ENCODE measurements around the gene OGDH.

Gene OGDH

DNA sequence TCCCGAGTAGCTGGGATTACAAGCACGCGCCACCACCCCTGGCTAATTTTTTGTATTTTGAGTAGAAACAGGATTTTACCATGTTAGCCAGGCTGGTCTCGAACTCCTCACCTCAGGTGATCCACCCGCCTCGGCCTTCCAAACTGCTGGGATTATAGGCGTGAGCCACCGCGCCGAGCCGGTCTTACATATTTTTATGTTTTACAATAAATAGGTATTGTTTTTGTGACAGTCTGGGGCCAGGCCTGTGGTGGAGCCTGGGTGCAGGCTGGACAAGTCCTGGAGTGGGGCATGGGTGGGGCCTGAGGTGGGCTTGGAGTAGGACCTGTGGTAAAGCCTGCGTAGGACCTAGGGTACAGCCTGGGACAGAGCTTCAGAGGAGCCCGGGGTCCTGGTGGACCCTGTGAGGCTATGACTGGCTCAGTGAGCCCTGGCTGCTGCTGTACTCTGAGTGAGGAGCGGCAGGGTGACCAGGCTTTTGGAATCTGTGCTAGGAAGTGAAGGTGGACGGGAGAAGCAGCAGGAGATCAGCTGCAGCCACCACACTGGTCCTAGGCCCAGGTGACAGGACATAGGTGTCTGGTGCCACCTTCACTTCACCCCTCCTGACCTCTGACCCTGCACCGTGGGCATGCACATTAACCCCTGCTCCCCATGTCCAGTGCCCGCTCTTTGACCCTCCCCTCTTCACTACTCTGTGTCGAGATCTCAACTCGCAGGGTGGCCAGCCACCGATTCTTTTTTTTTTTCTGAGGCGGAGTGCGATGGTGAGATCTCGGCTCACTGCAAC, 132.6 kb downstream of the OGDH start:
- no peak for DNase-seq (ENCODE audit: low read depth)

DNA sequence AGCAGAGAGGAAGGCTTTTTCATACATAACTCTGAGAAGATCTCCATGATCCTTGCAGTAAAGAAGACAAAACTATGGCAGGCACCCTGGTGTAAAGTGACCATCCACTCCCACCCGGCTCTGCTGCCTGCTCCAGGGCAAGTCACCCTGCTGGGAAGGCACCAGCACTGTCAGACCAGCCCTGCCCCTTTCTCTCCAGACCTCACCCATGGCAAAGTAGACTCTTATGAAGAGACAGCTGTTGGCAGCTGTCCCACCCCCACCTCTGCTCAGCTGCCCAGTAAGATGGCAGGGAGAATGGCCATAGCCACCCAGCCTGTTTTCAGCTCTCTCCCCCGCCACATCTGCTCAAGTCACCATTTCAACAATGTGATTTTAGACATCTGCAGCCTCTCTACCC, 133.6 kb downstream of the OGDH start:
- no peak for DNase-seq (ENCODE audit: low read depth)

DNA sequence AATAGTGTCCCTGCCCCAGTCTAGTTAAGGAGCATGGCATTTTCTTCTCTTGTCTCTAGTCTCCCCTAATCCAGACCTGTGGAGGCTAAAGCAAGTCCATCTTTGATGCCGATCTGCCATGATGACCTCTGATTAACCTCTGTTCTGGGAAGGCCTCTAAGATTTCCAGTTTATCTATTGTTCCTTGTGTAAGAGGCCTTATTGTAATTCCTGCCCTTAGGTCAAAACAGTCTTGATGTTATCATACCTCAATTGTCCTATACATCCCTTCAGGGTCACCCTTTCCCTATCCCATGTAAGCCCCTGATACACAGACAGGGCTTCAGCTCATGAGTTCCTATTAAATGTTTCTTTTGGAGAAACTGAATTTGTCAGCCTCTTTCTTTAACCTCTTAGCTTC, 137.3 kb downstream of the OGDH start:
- DNase-seq (ENCODE audit: low read depth): no peak

DNA sequence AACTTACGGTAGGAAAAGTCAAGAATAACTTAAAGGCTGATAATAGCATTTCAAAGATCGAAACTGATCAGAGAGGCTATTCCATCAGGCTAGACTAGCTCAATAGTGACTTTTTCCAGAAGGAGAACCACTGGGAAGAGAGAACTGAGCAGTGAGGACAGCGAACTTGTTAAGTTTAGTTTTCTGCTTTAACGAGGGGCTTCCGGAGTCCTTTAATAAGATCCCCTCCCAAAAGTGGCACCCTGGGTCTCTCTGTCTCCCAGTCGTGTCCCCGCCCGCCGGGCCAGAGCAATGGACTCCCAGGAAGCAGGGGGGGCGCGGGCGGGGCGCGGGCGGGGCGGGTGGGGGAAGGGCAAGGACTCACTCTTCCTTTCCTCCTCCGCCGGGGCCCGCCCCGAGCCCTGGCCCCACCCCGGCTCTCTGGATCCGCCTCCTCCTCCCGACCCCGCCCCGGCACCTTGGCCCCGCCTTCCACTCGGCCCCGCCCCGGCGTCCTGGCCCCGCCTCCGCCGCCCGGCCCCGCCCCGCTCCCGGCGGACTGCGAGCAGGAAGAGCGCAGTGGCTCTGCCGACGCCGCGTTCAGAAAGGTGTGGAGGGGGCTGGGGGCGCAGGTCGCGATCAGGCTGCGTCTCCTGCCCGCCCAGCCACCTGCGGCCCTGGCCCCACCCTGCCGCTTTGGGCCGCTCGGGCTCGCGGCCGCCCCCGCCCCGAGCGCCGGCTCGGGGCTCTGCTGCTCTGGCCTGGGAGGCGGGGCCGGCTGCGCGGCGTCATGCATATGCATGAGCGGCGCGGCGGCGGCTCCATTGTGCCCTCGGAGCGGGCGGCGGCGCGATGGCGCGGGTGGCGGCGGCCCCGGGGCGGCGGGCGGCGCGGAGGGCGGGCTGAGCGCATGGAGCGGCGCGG, 141.9 kb downstream of the OGDH start, which contains the start of gene ZMIZ2:
TSS of gene ZMIZ2 (plus strand) at position 803 of the 903 bp plus-strand sequence. CDS start 7,403 bp downstream, outside the sequence.
- peak; percentile 85 for DNase-seq (ENCODE audit: low read depth)

DNA sequence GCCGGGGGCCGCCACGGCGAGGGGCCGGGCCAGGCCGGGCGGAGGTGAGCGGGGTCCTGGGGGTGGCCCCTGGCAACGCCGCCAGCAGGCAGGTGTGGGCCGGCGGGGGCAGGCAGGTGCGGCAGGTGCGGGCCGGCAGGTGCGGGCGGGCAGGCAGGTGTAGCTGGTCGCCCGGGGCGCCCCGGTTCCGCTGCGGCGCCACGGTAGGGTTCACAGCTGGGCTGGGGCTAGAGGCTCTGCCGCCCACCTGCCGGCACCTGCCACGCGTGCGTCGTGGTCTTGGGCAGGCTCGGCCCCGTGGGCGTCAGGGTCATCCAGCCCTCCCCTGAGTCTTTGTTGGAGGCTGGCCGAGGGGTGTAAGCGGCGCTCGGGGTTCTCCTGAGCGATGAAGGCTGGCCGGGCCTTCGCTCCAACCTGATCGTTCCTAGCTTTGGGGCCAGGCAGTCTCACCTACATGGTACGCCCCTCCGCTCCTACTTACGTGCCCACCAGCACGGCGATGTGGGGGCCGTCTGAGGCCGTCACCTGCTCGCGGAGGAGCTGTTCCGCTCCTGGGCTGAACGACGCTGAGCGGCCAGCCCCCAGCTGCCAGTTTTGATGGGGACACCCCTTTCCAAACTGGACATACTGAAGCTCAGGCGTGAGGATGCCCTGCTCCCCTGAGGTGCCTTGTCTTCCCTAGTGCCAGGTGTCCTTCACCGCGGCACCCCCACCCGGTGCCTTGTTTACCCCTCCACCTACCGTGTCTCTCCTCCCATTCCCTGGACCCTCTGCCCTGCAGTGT, 142.7 kb downstream of the OGDH start:
- DNase-seq (ENCODE audit: low read depth): peak; percentile 7

DNA sequence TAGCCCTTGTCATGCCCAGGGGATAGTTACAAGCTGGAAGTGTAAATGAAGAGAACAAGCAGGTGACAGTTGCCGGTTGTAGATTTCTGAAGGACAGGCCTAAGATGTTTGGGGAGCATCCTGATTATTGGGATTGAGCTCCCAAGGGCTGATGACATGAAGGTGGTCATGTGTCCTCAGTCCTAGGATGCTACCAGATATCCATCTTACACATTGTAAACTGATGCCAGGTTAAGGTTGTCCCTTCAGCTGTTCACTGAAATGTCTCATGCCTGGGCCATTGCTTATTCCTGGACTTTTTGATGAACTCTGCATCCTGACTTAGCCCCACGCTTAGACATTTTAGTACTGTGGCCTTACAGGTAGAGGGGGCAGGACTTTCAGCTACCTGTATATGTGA, 143.6 kb downstream of the OGDH start:
- no peak for DNase-seq (ENCODE audit: low read depth)

DNA sequence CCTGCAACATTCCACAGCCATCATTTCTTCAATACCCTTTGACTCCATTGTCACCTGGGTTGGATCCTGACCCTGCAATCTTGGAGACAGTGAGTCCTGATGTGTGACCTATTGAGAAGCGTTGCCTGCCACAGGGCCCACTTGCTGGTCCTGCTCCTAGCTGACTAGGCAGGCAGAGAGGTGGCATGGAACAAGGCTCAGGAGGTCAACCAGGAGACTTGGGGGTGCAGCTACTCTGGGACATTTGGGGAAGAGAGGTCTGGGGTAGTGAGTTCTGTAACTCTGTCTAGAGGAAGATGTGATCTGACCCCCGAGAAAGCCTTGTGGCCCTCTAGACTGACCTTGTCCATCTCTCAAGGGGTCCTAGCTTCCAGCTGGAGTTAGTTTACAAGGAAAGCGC, 144.0 kb downstream of the OGDH start:
- DNase-seq (ENCODE audit: low read depth): no peak

DNA sequence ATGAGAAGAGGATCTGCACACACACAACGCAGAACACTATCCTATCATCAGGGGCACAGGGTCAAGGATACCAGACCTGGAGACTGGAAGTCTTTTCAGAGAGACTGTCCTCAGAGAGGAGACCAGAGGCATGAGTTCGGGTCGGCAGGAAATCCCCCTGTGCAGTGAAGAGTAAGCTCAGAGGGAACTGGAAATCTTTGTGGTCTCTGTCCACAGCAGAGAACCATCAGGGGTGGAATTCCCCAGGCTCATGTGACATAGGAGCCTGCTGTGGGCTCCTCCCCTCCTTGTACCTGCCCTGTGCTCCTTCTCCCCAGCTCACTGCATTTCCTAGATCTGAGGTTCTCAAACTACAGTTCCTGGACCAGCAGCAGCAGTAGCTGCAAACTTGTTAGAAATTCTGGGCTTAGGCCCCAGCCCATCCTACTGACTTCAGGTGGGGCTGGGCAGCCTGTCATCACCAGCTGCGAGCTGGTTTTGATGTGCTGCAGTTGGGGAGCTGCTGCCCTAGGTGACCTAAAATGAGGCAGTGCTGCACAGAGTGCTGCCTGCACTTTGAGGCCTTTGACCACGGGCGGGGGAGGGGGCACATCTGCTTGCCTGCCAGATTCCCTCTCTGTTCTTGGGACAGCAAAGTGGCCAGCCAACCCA, 144.6 kb downstream of the OGDH start:
- DNase-seq (ENCODE audit: low read depth): peak; percentile 43

DNA sequence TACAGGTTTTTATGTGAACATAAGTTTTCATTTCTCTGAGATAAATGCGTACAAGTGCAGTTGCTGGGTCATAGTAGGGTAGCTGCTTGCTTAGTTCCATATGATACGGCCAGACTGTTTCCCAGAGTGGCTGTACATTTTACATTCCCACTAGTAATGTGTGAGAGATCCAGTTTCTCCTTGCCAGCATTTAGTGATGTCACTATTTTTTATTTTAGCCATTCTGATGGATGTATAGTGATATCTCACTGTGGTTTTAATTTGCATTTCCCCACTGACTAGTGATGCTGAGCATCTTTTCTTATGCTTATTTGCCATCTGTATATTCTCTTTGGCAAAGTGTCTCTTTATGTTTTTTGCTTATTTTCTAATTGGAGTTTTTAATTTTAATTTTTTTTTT, 146.4 kb downstream of the OGDH start:
- DNase-seq (ENCODE audit: low read depth): no peak

DNA sequence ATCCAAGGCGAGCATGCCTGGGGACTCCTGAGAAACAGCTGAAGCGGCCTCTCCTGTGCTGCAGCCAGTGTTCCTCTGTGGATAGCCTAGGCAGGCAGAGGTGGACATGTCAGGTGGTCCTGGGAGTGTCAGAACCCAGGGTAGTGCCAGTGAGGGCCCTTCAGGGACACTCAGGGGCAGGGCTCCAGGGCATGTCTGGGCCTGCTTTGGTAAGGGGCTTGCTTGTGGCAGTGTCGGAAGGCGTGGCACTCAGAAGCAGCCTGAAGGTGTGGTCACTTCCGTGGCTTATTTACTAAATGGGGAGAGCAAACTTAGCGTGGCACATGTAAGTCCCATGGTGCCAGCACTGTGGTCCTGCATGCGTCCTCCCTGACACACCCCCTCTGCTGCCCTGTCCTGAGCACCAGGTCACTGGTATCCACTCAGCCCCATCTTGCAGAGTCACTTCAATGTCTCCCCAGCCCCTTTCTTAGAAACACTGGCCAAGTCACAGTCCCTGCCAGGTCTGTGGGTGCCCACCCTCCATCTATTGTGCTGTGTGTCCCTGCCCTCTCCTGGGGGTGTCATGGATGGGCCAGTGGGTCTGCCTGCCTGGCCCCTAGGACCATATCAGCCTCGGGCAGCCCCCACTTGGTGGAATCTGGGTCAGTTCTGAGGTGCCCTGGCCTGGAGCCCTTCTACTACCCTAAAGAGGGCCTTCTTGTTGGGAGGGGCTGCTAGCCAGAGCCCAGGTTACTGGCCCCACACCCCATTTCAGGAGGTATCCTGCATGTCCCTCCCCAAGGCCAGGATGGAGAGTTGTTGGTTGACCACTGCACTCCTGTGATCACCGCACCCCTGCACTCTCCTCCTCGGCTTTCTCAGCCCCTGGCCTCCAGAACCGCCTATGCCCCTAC, 148.6 kb downstream of the OGDH start:
- DNase-seq (ENCODE audit: low read depth): no peak

DNA sequence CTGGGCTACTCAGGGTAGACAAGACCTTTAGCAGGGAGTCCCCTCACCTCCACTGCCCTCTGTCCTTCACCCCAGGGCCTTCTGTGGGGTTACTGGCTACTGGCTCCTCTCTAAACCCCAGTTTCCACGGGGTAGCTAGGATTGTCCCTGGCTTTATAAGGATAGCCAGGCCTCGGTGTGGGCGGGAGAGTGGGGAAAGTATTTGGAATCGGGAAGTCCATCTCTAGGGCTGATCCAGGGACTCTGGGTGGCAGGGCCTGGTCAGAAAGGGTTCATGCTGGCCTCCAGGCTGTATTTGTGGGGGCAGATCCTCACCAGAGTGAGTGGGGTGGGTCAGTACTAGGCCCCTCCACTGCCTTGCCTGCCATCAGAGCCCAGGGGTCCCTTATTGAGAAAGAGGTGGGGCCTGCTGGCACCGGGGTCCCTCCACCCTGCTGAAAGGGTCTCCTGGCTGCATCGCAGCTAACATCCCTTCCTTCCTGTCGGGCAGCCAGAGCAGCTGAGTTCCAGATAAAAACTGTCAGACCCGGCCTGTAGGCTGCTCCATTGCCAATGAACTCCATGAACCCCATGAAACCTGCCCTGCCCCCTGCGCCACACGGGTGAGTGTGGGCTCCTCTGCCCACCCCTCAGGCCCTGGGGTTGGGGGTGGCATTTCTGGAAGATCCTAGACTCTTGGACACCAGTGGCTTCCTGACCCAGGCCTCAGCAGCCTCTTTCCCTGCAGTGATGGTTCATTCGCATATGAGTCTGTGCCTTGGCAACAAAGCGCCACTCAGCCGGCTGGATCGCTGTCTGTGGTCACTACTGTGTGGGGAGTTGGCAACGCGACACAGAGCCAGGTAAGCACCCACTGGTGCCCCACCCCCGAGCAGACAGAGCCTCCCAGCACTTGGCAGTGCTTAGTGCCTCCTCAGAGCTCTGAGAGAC, 149.5 kb downstream of the OGDH start:
- no peak for DNase-seq (ENCODE audit: low read depth)

DNA sequence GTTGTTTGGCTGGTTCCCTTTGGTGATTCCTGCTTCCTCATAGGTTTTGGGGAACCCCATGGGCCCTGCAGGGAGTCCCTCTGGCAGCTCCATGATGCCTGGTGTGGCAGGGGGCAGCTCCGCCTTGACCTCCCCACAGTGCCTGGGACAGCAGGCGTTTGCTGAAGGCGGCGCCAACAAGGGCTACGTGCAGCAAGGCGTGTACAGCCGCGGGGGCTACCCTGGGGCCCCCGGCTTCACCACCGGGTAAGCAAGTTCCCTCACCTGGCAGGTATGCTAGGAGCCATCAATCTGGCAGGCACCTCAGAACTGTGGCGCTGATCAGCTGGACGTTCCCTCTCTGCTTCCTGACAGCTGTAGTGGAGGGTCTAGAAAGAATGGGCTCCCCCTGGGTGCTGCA, 150.5 kb downstream of the OGDH start:
- no peak for DNase-seq (ENCODE audit: low read depth)

DNA sequence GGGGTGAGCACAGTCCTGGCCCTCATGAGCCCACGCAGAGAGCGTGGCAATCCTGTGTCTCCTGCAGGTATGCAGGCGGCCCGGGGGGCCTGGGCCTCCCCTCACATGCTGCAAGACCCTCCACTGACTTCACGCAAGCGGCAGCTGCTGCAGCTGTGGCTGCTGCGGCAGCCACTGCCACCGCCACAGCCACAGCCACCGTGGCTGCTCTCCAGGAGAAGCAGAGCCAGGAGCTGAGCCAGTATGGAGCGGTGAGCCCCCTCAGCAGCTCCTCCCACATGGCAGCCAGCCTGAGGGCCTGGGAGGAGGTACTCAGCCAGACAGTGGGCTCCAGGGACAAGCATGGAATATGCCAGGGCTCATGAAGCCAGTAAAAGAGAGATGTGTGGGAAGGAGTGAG, 150.9 kb downstream of the OGDH start:
- no peak for DNase-seq (ENCODE audit: low read depth)

DNA sequence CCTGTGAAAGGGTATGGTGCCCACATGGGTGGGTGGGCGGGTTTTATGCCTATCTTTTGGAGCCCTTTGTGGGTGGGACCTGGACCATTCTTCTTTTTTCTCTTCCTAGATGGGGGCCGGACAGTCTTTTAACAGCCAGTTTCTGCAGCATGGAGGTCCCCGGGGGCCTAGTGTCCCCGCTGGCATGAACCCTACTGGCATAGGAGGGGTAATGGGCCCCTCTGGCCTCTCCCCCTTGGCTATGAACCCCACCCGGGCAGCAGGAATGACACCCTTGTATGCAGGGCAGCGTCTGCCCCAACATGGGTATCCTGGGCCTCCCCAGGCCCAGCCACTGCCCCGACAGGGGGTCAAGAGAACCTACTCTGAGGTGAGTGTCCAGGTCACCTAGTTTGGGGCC, 151.3 kb downstream of the OGDH start:
- DNase-seq (ENCODE audit: low read depth): no peak

Measured in T follicular helper cell (primary cell).